H1 (cell line): ENCODE data around the gene CACNA1C.

Experiments
- CEBPB ChIP-seq: IDR thresholded peaks from 2 replicates; pipeline ENCODE4 v1.6.1; 2012; ENCODE audit warnings: low read depth, low read length
- CHD2 ChIP-seq: IDR thresholded peaks from 2 replicates; pipeline ENCODE4 v1.6.1; 2012; ENCODE audit warnings: low read length, improper control_type of control experiment
- GABPA ChIP-seq: IDR thresholded peaks from 2 replicates; pipeline ENCODE4 v1.6.1; 2011; ENCODE audit warnings: mild to moderate bottlenecking, low read length, moderate library complexity, borderline replicate concordance; ENCODE audit not compliant: insufficient read depth
- KDM1A ChIP-seq: fragments of 200-600, 300-600 bp; sonication (generic); IDR thresholded peaks from 2 replicates; pipeline ENCODE4 v1.7.1; 2016; ENCODE audit warnings: mild to moderate bottlenecking, low read length, borderline replicate concordance
- MAFK ChIP-seq: IDR thresholded peaks from 2 replicates; pipeline ENCODE4 v1.6.1; 2012; ENCODE audit warnings: low read depth, mild to moderate bottlenecking, improper control_type of control experiment, low read length
- POLR2A ChIP-seq, 2 experiments: IDR thresholded peaks; 1 replicate in 1 of 2; 2 replicates in 1 of 2; pipeline ENCODE4 v1.6.1; 2011; ENCODE audit warnings: low read depth in 2 of 2, low read length in 2 of 2, mild to moderate bottlenecking in 2 of 2; ENCODE audit errors: control extremely low read depth in 1 of 2
- RAD21 ChIP-seq, 2 experiments: IDR thresholded peaks in 1 of 2; conservative IDR thresholded peaks in 1 of 2; 2 replicates each; pipeline ENCODE4 v1.6.1; 2011; ENCODE audit warnings: low read depth in 2 of 2, low read length in 2 of 2, improper control_type of control experiment in 1 of 2, inconsistent platforms in 1 of 2, mild to moderate bottlenecking in 1 of 2, moderate library complexity in 1 of 2
- SAP30 ChIP-seq: fragments of 300-600 bp; sonication (generic); IDR thresholded peaks from 2 replicates; pipeline ENCODE4 v1.7.1; 2012; ENCODE audit warnings: low read length, moderate library complexity, mild to moderate bottlenecking, inconsistent platforms; ENCODE audit not compliant: insufficient read depth, insufficient replicate concordance
- SP2 ChIP-seq: IDR thresholded peaks from 2 replicates; pipeline ENCODE4 v1.6.1; 2012; ENCODE audit warnings: mild to moderate bottlenecking, low read length, inconsistent platforms
- YY1 ChIP-seq: IDR thresholded peaks from 2 replicates; pipeline ENCODE4 v1.6.1; 2011; ENCODE audit warnings: low read depth, mild to moderate bottlenecking, low read length
- TF ChIP-seq, protein P1 (sequence below), 3 experiments: IDR thresholded peaks; 1 replicate in 2 of 3; 2 replicates in 1 of 3; pipeline versions ENCODE4 v1.5.1 to v1.6.1; 2011; ENCODE audit warnings: low read length in 3 of 3, mild to moderate bottlenecking in 3 of 3, inconsistent platforms in 2 of 3, low read depth in 1 of 3, moderate library complexity in 1 of 3; ENCODE audit not compliant: insufficient read depth in 1 of 3; ENCODE audit errors: control extremely low read depth in 1 of 3

DNA sequence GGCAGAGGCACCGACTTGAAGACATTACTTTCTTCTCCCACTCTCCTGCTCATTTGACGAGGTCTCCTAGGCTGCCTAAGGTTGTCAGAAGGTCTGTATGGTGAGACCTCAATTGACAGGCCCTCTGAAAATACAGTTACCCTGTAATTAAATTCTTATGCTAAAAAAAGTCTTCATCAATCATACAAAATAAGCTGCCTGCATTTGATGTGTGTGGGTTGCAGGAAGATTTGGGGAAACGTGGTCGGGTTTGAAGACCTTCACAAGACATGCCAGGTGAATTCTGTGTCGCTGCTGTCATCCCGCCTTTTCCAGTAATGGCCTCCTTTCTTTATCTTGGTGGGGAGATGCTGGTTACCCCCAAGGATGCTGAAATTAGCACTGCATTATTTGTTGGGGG, 299.4 kb downstream of the CACNA1C start:
- TF ChIP-seq GABPA, result no peak
- TF ChIP-seq CHD2, result no peak
- no peak for TF ChIP-seq KDM1A
- no peak for TF ChIP-seq SAP30
- TF ChIP-seq POLR2A (IDR thresholded peaks at IDR 0.05; ENCODE audit: control extremely low read depth in 1 of 2, low read depth in 2 of 2, low read length in 2 of 2), result no peak
- TF ChIP-seq, protein P1, sequence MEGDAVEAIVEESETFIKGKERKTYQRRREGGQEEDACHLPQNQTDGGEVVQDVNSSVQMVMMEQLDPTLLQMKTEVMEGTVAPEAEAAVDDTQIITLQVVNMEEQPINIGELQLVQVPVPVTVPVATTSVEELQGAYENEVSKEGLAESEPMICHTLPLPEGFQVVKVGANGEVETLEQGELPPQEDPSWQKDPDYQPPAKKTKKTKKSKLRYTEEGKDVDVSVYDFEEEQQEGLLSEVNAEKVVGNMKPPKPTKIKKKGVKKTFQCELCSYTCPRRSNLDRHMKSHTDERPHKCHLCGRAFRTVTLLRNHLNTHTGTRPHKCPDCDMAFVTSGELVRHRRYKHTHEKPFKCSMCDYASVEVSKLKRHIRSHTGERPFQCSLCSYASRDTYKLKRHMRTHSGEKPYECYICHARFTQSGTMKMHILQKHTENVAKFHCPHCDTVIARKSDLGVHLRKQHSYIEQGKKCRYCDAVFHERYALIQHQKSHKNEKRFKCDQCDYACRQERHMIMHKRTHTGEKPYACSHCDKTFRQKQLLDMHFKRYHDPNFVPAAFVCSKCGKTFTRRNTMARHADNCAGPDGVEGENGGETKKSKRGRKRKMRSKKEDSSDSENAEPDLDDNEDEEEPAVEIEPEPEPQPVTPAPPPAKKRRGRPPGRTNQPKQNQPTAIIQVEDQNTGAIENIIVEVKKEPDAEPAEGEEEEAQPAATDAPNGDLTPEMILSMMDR (IDR thresholded peaks at IDR 0.05; ENCODE audit: control extremely low read depth in 1 of 3, insufficient read depth in 1 of 3, low read depth in 1 of 3, low read length in 3 of 3), result no peak
- TF ChIP-seq RAD21 (IDR thresholded peaks at IDR 0.05 in 1 of 2, conservative IDR thresholded peaks at IDR 0.05 in 1 of 2; ENCODE audit: low read depth in 2 of 2, low read length in 2 of 2), result no peak
- TF ChIP-seq MAFK, result no peak
- no peak for TF ChIP-seq SP2
- TF ChIP-seq CEBPB, result no peak
- no peak for TF ChIP-seq YY1
